Mesendoderm (in vitro differentiated cells): Measurements from ENCODE around the gene ANO5.

Experiments
- DNase-seq: peaks from one replicate; pipeline ENCODE4 v3.0.0; 2013
- H2AK5ac ChIP-seq: 2 replicates; pipeline ENCODE4 v1.6.1; 2013; ENCODE audit warnings: low read length, inconsistent platforms
- H2BK120ac ChIP-seq: 2 replicates; pipeline ENCODE4 v1.6.1; 2013; ENCODE audit warnings: low read depth, mild to moderate bottlenecking, low read length, moderate library complexity, mixed read lengths
- H2BK15ac ChIP-seq: replicated peaks from 2 replicates; pipeline ENCODE4 v1.6.1; 2013; ENCODE audit warnings: low read depth, mild to moderate bottlenecking, moderate library complexity
- H2BK5ac ChIP-seq: 2 replicates; pipeline ENCODE4 v1.6.1; 2013; ENCODE audit warnings: low read length, inconsistent platforms
- H3K18ac ChIP-seq: 2 replicates; pipeline ENCODE4 v1.6.1; 2013; ENCODE audit warnings: mild to moderate bottlenecking, low read length, mixed read lengths
- H3K23ac ChIP-seq: one replicate; pipeline ENCODE4 v1.6.1; 2013; ENCODE audit warnings: low read length
- H3K27ac ChIP-seq: 2 replicates; pipeline ENCODE4 v1.5.1; 2013; ENCODE audit warnings: low read depth, mild to moderate bottlenecking, inconsistent platforms, low read length, moderate library complexity
- H3K27me3 ChIP-seq: 2 replicates; pipeline ENCODE4 v1.6.1; 2013; ENCODE audit warnings: low read length, control low read depth, mild to moderate bottlenecking, inconsistent platforms; ENCODE audit not compliant: insufficient read depth, poor library complexity
- H3K36me3 ChIP-seq: 2 replicates; pipeline ENCODE4 v1.6.1; 2013; ENCODE audit warnings: low read length, inconsistent platforms; ENCODE audit not compliant: control insufficient read depth, insufficient read depth
- H3K4ac ChIP-seq: one replicate; pipeline ENCODE4 v1.6.1; 2013; ENCODE audit warnings: low read depth, mild to moderate bottlenecking, low read length, moderate library complexity
- H3K4me1 ChIP-seq: 2 replicates; pipeline ENCODE4 v1.6.1; 2013; ENCODE audit warnings: low read depth, low read length, inconsistent platforms; ENCODE audit not compliant: control insufficient read depth
- H3K4me2 ChIP-seq: 2 replicates; pipeline ENCODE4 v1.6.1; 2013; ENCODE audit warnings: low read length
- H3K4me3 ChIP-seq: 2 replicates; pipeline ENCODE4 v1.5.1; 2013; ENCODE audit warnings: mild to moderate bottlenecking, low read length
- H3K56ac ChIP-seq: one replicate; pipeline ENCODE4 v1.6.1; 2013; ENCODE audit warnings: low read length
- H3K79me1 ChIP-seq: 2 replicates; pipeline ENCODE4 v1.6.1; 2013; ENCODE audit warnings: low read length, inconsistent platforms
- H3K79me2 ChIP-seq: 2 replicates; pipeline ENCODE4 v1.6.1; 2013; ENCODE audit warnings: mild to moderate bottlenecking, low read length; ENCODE audit not compliant: control insufficient read depth, insufficient read depth
- H3K9ac ChIP-seq: 2 replicates; pipeline ENCODE4 v1.6.1; 2013; ENCODE audit warnings: low read length, inconsistent platforms
- H4K5ac ChIP-seq: one replicate; pipeline ENCODE4 v1.6.1; 2013; ENCODE audit warnings: low read length
- H4K8ac ChIP-seq: one replicate; pipeline ENCODE4 v1.6.1; 2013; ENCODE audit warnings: low read depth, mild to moderate bottlenecking, control low read depth, low read length, moderate library complexity
- WGBS: extraction: QIAGEN DNeasy Blood & Tissue Kit; methylation state at CpG from one replicate; pipeline ENCODE4 v1.1.7; 2013; ENCODE audit warnings: low lambda C conversion rate, missing lambda C conversion rate; ENCODE audit not compliant: insufficient coverage; ENCODE audit errors: extremely low coverage; 5-methylcytosine and 5-hydroxymethylcytosine counted together

Gene ANO5

GRCh38 chr11:22194306-22194705 is 1.4 kb downstream of the ANO5 start:
- H3K79me2 ChIP-seq: peaks cover 2% of the 10 kb centered on the region
- no peak overlapping the region for H3K23ac ChIP-seq
- no peak overlapping the region for H4K5ac ChIP-seq
- H3K27me3 ChIP-seq: no peaks in the 10 kb centered on the region
- peaks cover 3% of the 10 kb centered on the region for H3K4me1 ChIP-seq
- no CpG with 5 or more reads among the region's 5 CpGs for WGBS
- no peak overlapping the region for H3K4me3 ChIP-seq
- no peak overlapping the region for H3K4ac ChIP-seq
- H2AK5ac ChIP-seq: no peak overlapping the region
- H4K8ac ChIP-seq: no peak overlapping the region
- no peak overlapping the region for H2BK5ac ChIP-seq
- no peak overlapping the region for H2BK15ac ChIP-seq
- no peaks in the 10 kb centered on the region for H3K79me1 ChIP-seq
- no peak overlapping the region for H3K27ac ChIP-seq
- H3K18ac ChIP-seq: no peak overlapping the region
- no peak overlapping the region for H2BK120ac ChIP-seq
- H3K56ac ChIP-seq: no peak overlapping the region
- H3K4me2 ChIP-seq: no peak overlapping the region
- H3K9ac ChIP-seq: no peak overlapping the region
- H3K36me3 ChIP-seq: no peaks in the 10 kb centered on the region
- DNase-seq: no peak

GRCh38 chr11:22194907-22195306 is 2.0 kb downstream of the ANO5 start:
- Histone ChIP-seq H3K79me1 (no peaks in the 10 kb centered on the region), H3K27ac (no peak overlapping the region), H2BK15ac (no peak overlapping the region), H3K27me3 (no peaks in the 10 kb centered on the region), H3K56ac (no peak overlapping the region), H2BK5ac (no peak overlapping the region), H2AK5ac (no peak overlapping the region), H3K4me2 (no peak overlapping the region), H3K9ac (no peak overlapping the region), H2BK120ac (no peak overlapping the region), H4K8ac (no peak overlapping the region), H3K79me2 (peaks cover 2% of the 10 kb centered on the region), H3K18ac (no peak overlapping the region), H3K4me1 (peaks cover 3% of the 10 kb centered on the region), H3K36me3 (no peaks in the 10 kb centered on the region), H3K4ac (no peak overlapping the region), H3K23ac (no peak overlapping the region), H3K4me3 (no peak overlapping the region), H4K5ac (no peak overlapping the region)
- DNase-seq: no peak
- no CpG with 5 or more reads among the region's 2 CpGs for WGBS

- Histone ChIP-seq H3K4ac (no peak overlapping the region), H4K5ac (no peak overlapping the region), H3K36me3 (no peaks in the 10 kb centered on the region), H3K4me2 (no peak overlapping the region), H4K8ac (no peak overlapping the region), H2AK5ac (no peak overlapping the region), H3K27ac (no peak overlapping the region), H3K4me3 (no peak overlapping the region), H3K27me3 (no peaks in the 10 kb centered on the region), H3K56ac (no peak overlapping the region), H3K79me1 (no peaks in the 10 kb centered on the region), H3K79me2 (peaks cover 2% of the 10 kb centered on the region), H2BK15ac (no peak overlapping the region), H3K9ac (no peak overlapping the region), H3K18ac (no peak overlapping the region), H3K4me1 (peaks cover 3% of the 10 kb centered on the region), H3K23ac (no peak overlapping the region), H2BK5ac (no peak overlapping the region), H2BK120ac (no peak overlapping the region)
- no peak for DNase-seq
- WGBS: no CpG with 5 or more reads among the region's 4 CpGs
Observed at GRCh38 chr11:22197139-22198005, 4.5 kb downstream of the ANO5 start.

GRCh38 chr11:22199243-22199642 is 6.4 kb downstream of the ANO5 start:
- H3K9ac ChIP-seq: no peak overlapping the region
- H3K4me2 ChIP-seq: no peak overlapping the region
- no peaks in the 10 kb centered on the region for H3K36me3 ChIP-seq
- H3K4me1 ChIP-seq: no peaks in the 10 kb centered on the region
- no peak overlapping the region for H2BK5ac ChIP-seq
- H4K8ac ChIP-seq: no peak overlapping the region
- no peak overlapping the region for H4K5ac ChIP-seq
- H3K18ac ChIP-seq: no peak overlapping the region
- H3K56ac ChIP-seq: no peak overlapping the region
- no peaks in the 10 kb centered on the region for H3K79me1 ChIP-seq
- no peak overlapping the region for H3K4me3 ChIP-seq
- H3K27me3 ChIP-seq: no peaks in the 10 kb centered on the region
- no peak overlapping the region for H3K23ac ChIP-seq
- no peak overlapping the region for H2BK15ac ChIP-seq
- no peak overlapping the region for H3K4ac ChIP-seq
- no peak overlapping the region for H2AK5ac ChIP-seq
- DNase-seq: no peak
- H2BK120ac ChIP-seq: no peak overlapping the region
- H3K27ac ChIP-seq: no peak overlapping the region
- H3K79me2 ChIP-seq: peaks cover 2% of the 10 kb centered on the region

- H3K23ac ChIP-seq: no peak overlapping the region
- H3K4me1 ChIP-seq: no peaks in the 10 kb centered on the region
- no peak for DNase-seq
- no peak overlapping the region for H3K4me3 ChIP-seq
- no peak overlapping the region for H3K27ac ChIP-seq
- no peaks in the 10 kb centered on the region for H3K27me3 ChIP-seq
- no CpG with 5 or more reads among the region's 4 CpGs for WGBS
- H3K56ac ChIP-seq: no peak overlapping the region
- no peak overlapping the region for H3K18ac ChIP-seq
- H3K9ac ChIP-seq: no peak overlapping the region
- no peak overlapping the region for H2BK5ac ChIP-seq
- no peak overlapping the region for H2AK5ac ChIP-seq
- no peaks in the 10 kb centered on the region for H3K36me3 ChIP-seq
- H4K8ac ChIP-seq: no peak overlapping the region
- no peak overlapping the region for H2BK15ac ChIP-seq
- no peaks in the 10 kb centered on the region for H3K79me1 ChIP-seq
- no peak overlapping the region for H3K4ac ChIP-seq
- H3K4me2 ChIP-seq: no peak overlapping the region
- H4K5ac ChIP-seq: no peak overlapping the region
- H2BK120ac ChIP-seq: no peak overlapping the region
- no peaks in the 10 kb centered on the region for H3K79me2 ChIP-seq
Observed at GRCh38 chr11:22203281-22203680, 10.4 kb downstream of the ANO5 start.

GRCh38 chr11:22207162-22207561 is 14.3 kb downstream of the ANO5 start:
- Histone ChIP-seq H3K4ac (no peak overlapping the region), H3K4me3 (no peak overlapping the region), H2AK5ac (no peak overlapping the region), H3K79me1 (no peaks in the 10 kb centered on the region), H3K56ac (no peak overlapping the region), H2BK120ac (no peak overlapping the region), H3K23ac (no peak overlapping the region), H4K5ac (no peak overlapping the region), H3K27me3 (no peaks in the 10 kb centered on the region), H3K9ac (no peak overlapping the region), H2BK5ac (no peak overlapping the region), H3K27ac (no peak overlapping the region), H3K79me2 (no peaks in the 10 kb centered on the region), H3K4me1 (no peaks in the 10 kb centered on the region), H3K18ac (no peak overlapping the region), H2BK15ac (no peak overlapping the region), H3K36me3 (no peaks in the 10 kb centered on the region), H4K8ac (no peak overlapping the region), H3K4me2 (no peak overlapping the region)
- DNase-seq: no peak
